ENCODE results near the gene RASA4B. TPM values are rescaled to one million over a fixed set of nuclear protein-coding genes. Genes with fewer than 3 reads are reported as not detected.

The RASA4B gene
- total RNA-seq, 1 donor from 2014 or later = 8.2 TPM

DNA sequence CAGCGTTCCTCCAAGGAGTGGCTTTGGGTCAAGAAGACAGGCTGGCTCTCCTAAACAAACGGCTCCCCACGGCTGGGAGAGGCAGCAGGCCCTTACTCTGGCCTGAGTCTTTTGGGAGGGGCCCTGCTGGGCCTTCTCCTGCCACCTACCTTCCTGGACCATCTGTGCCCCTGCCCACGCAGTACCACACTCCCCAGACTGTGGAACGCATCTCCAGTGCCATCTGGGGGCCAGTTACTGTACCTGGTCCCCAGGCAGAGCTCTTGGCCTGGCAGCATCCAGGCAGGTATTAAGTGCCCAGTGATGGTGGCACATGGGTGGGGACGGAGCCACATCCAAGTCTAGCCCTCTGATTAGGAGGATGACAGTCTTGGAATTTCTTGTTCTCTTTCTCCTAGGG is 67.3 kb downstream of the RASA4B start:
- no peaks in the 10 kb centered on the region for H3K27me3 Mint-ChIP-seq (ENCODE audit: low read depth)

DNA sequence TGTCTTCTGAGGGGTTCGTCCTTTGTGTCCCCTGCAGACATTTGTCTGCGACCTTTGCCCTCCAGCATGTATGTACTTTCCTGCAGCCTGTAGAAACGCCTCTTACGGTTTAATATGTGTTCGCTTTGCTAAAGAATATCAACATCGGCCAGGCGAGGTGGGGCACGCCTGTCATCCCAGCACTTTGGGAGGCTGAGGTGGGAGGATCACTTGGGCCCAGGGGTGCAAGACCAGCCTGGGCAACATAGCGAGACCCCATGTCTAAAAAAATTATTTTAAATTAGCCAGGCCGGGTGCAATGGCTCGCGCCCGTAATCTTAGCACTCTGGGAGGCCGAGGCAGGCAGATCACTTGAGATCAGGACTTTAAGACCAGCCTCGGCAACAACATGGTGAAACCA is 68.4 kb downstream of the RASA4B start:
- Mint-ChIP-seq H3K36me3 (peaks cover 9% of the 10 kb centered on the region), H3K9me3 (no peaks in the 10 kb centered on the region), H3K27me3 (ENCODE audit: low read depth) (no peaks in the 10 kb centered on the region), H3K27ac (no peak overlapping the region), H3K4me1 (no peaks in the 10 kb centered on the region), H3K4me3 (no peak overlapping the region)
- DNase-seq (ENCODE audit: low spot score in 2 of 2, unreplicated experiment in 2 of 2) = no peak
- TF ChIP-seq CTCF (IDR thresholded peaks at IDR 0.05; ENCODE audit: unreplicated experiment) = no peak

More for the DNA sequence above, 67.3 kb downstream of the RASA4B start:
- Mint-ChIP-seq H3K27ac (no peak overlapping the region), H3K9me3 (no peaks in the 10 kb centered on the region), H3K36me3 (peaks cover 8% of the 10 kb centered on the region), H3K4me3 (no peak overlapping the region), H3K4me1 (no peaks in the 10 kb centered on the region)
- TF ChIP-seq CTCF (IDR thresholded peaks at IDR 0.05; ENCODE audit: unreplicated experiment) = no peak
- no peak for DNase-seq (ENCODE audit: low spot score in 2 of 2, unreplicated experiment in 2 of 2)

DNA sequence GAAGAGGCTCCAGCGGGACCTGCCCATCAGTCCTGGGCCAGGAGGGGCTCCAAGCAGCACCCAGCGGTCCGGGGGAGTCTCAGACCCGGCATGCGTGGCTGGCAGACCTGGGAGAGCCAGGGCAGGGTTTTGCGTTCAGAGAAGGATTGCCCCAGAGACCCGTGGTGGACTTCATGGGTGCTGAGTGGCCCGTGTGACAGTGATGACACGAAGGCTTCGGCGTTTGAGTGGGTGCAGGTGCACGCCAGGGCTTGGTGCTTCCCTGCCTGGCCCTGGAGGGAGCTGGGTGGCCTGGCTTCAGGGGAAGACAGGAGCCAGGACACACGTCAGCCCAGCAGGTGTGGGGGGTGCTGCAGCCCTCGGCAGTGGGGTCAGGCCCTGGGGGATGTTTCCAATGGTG is 70.3 kb downstream of the RASA4B start:
- no peaks in the 10 kb centered on the region for H3K27me3 Mint-ChIP-seq (ENCODE audit: low read depth)
- no peak for TF ChIP-seq CTCF (IDR thresholded peaks at IDR 0.05; ENCODE audit: unreplicated experiment)
- H3K9me3 Mint-ChIP-seq = no peaks in the 10 kb centered on the region
- H3K27ac Mint-ChIP-seq = no peak overlapping the region
- no peaks in the 10 kb centered on the region for H3K4me1 Mint-ChIP-seq
- H3K36me3 Mint-ChIP-seq = peaks cover 9% of the 10 kb centered on the region
- no peak for DNase-seq (ENCODE audit: low spot score in 2 of 2, unreplicated experiment in 2 of 2)
- H3K4me3 Mint-ChIP-seq = no peak overlapping the region

DNA sequence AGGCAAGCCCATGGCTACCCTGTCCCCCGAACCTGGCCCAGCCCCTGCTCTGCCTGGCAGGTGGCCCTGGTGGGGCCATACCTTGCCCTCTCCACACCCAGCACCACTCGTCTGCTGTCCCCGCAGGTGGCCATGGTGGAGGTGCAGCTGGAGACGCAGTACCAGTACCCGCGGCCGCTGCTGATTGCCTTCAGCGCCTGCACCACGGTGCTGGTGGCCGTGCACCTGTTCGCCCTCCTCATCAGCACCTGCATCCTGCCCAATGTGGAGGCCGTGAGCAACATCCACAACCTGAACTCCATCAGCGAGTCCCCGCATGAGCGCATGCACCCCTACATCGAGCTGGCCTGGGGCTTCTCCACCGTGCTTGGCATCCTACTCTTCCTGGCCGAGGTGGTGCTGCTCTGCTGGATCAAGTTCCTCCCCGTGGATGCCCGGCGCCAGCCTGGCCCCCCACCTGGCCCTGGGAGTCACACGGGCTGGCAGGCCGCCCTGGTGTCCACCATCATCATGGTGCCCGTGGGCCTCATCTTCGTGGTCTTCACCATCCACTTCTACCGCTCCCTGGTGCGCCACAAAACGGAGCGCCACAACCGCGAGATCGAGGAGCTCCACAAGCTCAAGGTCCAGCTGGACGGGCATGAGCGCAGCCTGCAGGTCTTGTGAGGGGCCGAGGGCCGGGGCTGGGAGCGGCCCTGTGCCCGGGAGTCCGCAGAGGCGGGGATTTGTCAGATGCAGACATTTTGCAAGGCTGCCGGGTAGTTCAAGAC is 71.0 kb downstream of the RASA4B start:
- H3K27me3 Mint-ChIP-seq (ENCODE audit: low read depth) = no peaks in the 10 kb centered on the region

GRCh38 chr7:102445674-102446071 is 71.9 kb downstream of the RASA4B start:
- H3K27ac Mint-ChIP-seq = no peak overlapping the region
- no peaks in the 10 kb centered on the region for H3K9me3 Mint-ChIP-seq
- H3K36me3 Mint-ChIP-seq = peaks cover 14% of the 10 kb centered on the region
- no peak for TF ChIP-seq CTCF (IDR thresholded peaks at IDR 0.05; ENCODE audit: unreplicated experiment)
- H3K27me3 Mint-ChIP-seq (ENCODE audit: low read depth) = no peaks in the 10 kb centered on the region
- DNase-seq (ENCODE audit: low spot score in 2 of 2, unreplicated experiment in 2 of 2) = no peak
- H3K4me3 Mint-ChIP-seq = no peak overlapping the region
- H3K4me1 Mint-ChIP-seq = no peaks in the 10 kb centered on the region

More for the DNA sequence above, 71.0 kb downstream of the RASA4B start:
- DNase-seq (ENCODE audit: low spot score in 2 of 2, unreplicated experiment in 2 of 2) = no peak
- no peak overlapping the region for H3K27ac Mint-ChIP-seq
- no peak overlapping the region for H3K4me3 Mint-ChIP-seq
- no peaks in the 10 kb centered on the region for H3K4me1 Mint-ChIP-seq
- H3K9me3 Mint-ChIP-seq = no peaks in the 10 kb centered on the region
- peaks cover 13% of the 10 kb centered on the region for H3K36me3 Mint-ChIP-seq
- no peak for TF ChIP-seq CTCF (IDR thresholded peaks at IDR 0.05; ENCODE audit: unreplicated experiment)

Measured in mesothelial cell of epicardium (in vitro differentiated cells).